HepG2 (cell line): Measurements from ENCODE around the gene CUL9. TPM values are rescaled to one million over a fixed set of nuclear protein-coding genes. Genes with fewer than 3 reads are reported as not detected.
A peak's percentile ranks its signal among the peaks of the same experiment; 100 is the strongest.

Experiments used
- AGO2 ChIP-seq: fragments of 200-400 bp; formaldehyde crosslinking; optimal IDR thresholded peaks from 2 replicates; pipeline ENCODE3; 2017; ENCODE audit warnings: mild to moderate bottlenecking, low read depth, low read length, moderate library complexity
- CHCHD3 ChIP-seq: sonication (generic); formaldehyde crosslinking; IDR thresholded peaks from 2 replicates; pipeline ENCODE4 v1.8.0; 2022; ENCODE audit warnings: mild to moderate bottlenecking, missing genetic modification reagents, moderate library complexity
- DBP ChIP-seq: sonication (generic); formaldehyde crosslinking; IDR thresholded peaks from 2 replicates; pipeline ENCODE4 v1.4.0; 2020; ENCODE audit warnings: missing genetic modification reagents; ENCODE audit errors: not compliant biosample characterization
- GATAD1 ChIP-seq: IDR thresholded peaks from 2 replicates; pipeline ENCODE4 v1.6.1; 2016; ENCODE audit warnings: missing genetic modification reagents, missing compliant biosample characterization
- HCFC1 ChIP-seq: fragments of 150-350 bp; IDR thresholded peaks from 2 replicates; pipeline ENCODE4 v1.6.1; 2014; ENCODE audit warnings: low read depth, low read length
- KDM5B ChIP-seq: sonication (generic); formaldehyde crosslinking; IDR thresholded peaks from 2 replicates; pipeline ENCODE4 v1.4.0; 2020; ENCODE audit warnings: missing genetic modification reagents, mild to moderate bottlenecking, borderline replicate concordance
- KLF6 ChIP-seq: IDR thresholded peaks from 2 replicates; pipeline ENCODE4 v1.8.0; 2016; ENCODE audit warnings: missing biosample characterization, missing genetic modification reagents
- PAWR ChIP-seq: sonication (generic); formaldehyde crosslinking; IDR thresholded peaks from 2 replicates; pipeline ENCODE4 v1.4.0; 2020; ENCODE audit warnings: missing genetic modification reagents, mild to moderate bottlenecking, borderline replicate concordance
- PAX8 ChIP-seq: sonication (generic); formaldehyde crosslinking; IDR thresholded peaks from 2 replicates; pipeline ENCODE4 v1.8.0; 2022; ENCODE audit warnings: mild to moderate bottlenecking, missing genetic modification reagents, borderline replicate concordance
- TCF12 ChIP-seq, 2 experiments: fragments of 450-650 bp in 1 of 2; sonication (generic) in 1 of 2; formaldehyde crosslinking in 1 of 2; IDR thresholded peaks; 2 replicates each; pipeline versions ENCODE4 v1.6.1 to v1.8.0; 2017 to 2022; ENCODE audit warnings: antibody characterized with exemption in 1 of 2, mild to moderate bottlenecking in 1 of 2, missing genetic modification reagents in 1 of 2, moderate library complexity in 1 of 2
- ZBTB2 ChIP-seq: sonication (generic); formaldehyde crosslinking; IDR thresholded peaks from 2 replicates; pipeline ENCODE4 v1.8.0; 2022; ENCODE audit warnings: low read depth, missing genetic modification reagents
- ZBTB42 ChIP-seq: sonication (generic); formaldehyde crosslinking; IDR thresholded peaks from 2 replicates; pipeline ENCODE4 v1.5.0; 2020; ENCODE audit warnings: mild to moderate bottlenecking, missing genetic modification reagents
- ZNF142 ChIP-seq: sonication (generic); formaldehyde crosslinking; IDR thresholded peaks from 2 replicates; pipeline ENCODE4 v1.4.0; 2020; ENCODE audit warnings: missing genetic modification reagents
- ZNF281 ChIP-seq: sonication (generic); formaldehyde crosslinking; IDR thresholded peaks from 2 replicates; pipeline ENCODE4 v1.4.0; 2020; ENCODE audit warnings: missing genetic modification reagents, borderline replicate concordance
- ZNF335 ChIP-seq: sonication (generic); formaldehyde crosslinking; IDR thresholded peaks from 2 replicates; pipeline ENCODE4 v1.4.0; 2020; ENCODE audit warnings: missing genetic modification reagents
- ZNF570 ChIP-seq: sonication (generic); formaldehyde crosslinking; IDR thresholded peaks from 2 replicates; pipeline ENCODE4 v1.4.0; 2020; ENCODE audit warnings: mild to moderate bottlenecking, missing genetic modification reagents, borderline replicate concordance
- ZNF83 ChIP-seq: sonication (generic); formaldehyde crosslinking; IDR thresholded peaks from 2 replicates; pipeline ENCODE4 v1.4.0; 2020; ENCODE audit warnings: missing genetic modification reagents, mild to moderate bottlenecking, borderline replicate concordance
- ZSCAN22 ChIP-seq: sonication (generic); formaldehyde crosslinking; IDR thresholded peaks from 2 replicates; pipeline ENCODE4 v1.4.0; 2020; ENCODE audit warnings: mild to moderate bottlenecking, missing genetic modification reagents
- polyA plus RNA-seq, 8 experiments: library from polyadenylated mRNA; depleted of rRNA in 3 of 8; stranded (reverse) in 7 of 8; unstranded in 1 of 8; fragments of >200 nt; fragmentation: Illumina TruSeq in 4 of 8; extraction: Trizol in 4 of 8; gene quantifications; 2 replicates each; pipeline versions ENCODE4 v1.2.1 to v1.2.3, GENCODE V29; 2011 to 2016; ENCODE audit warnings: low read depth in 4 of 8, missing spikeins in 1 of 8, mixed read lengths in 1 of 8; ENCODE audit not compliant: insufficient read depth in 1 of 8
- total RNA-seq, 5 experiments: library from RNA; depleted of rRNA; stranded (reverse); fragments of >200 nt; fragmentation: Illumina TruSeq; extraction: Trizol; gene quantifications; 2 replicates each; pipeline ENCODE4 v1.2.3, GENCODE V29; 2016; ENCODE audit warnings: low read depth in 1 of 5
- TF ChIP-seq, protein P1 (sequence below): sonication (generic); formaldehyde crosslinking; IDR thresholded peaks from 2 replicates; pipeline ENCODE4 v1.4.0; 2020; ENCODE audit warnings: missing genetic modification reagents

CUL9 gene
- total and polyA plus RNA-seq, 2 of the 13 experiments (the other 11 are each of a cell fraction or from before 2014, with no cell fraction given) = 11.4 to 13.7 TPM

DNA sequence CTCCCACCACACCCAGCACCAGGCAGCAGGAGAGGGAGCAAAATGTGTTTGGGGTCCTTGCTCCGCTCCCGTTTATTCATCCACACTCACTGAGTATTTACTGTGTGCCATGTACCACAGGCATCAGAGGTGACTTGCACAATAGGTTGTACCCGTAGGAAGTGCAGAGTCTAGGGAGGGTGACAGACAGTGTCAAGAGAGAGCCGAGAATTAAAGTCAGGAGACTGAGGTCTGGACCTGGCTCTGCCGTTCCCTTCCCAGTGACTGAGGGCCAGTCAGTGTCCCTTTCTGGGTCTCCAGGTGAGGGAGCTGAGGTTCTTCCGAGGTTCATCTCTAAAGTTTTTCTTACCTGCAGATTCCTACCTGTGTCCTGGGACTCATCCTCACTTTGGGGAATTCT lies 83.6 kb downstream of the CUL9 start (continued):
- TF ChIP-seq ZNF142 (CRISPR knock-in tag) (no peak), KDM5B (CRISPR knock-in tag) (no peak), ZBTB42 (CRISPR knock-in tag) (0 out of 2 replicates have a peak, but pooled peaks have one; percentile 67), DBP (no peak), ZNF570 (no peak), PAWR (no peak), KLF6 (CRISPR knock-in tag) (no peak), ZBTB2 (CRISPR knock-in tag) (no peak), ZNF83 (CRISPR knock-in tag) (no peak), HCFC1 (no peak), ZNF281 (CRISPR knock-in tag) (peak; percentile 25; the same call in 1 of the 2 replicates), TCF12 (IDR thresholded peaks at IDR 0.05) (no peak), TCF12 (CRISPR knock-in tag; IDR thresholded peaks at IDR 0.05) (no peak), PAX8 (CRISPR knock-in tag) (no peak), ZNF335 (CRISPR knock-in tag) (no peak), GATAD1 (CRISPR knock-in tag) (no peak), ZSCAN22 (CRISPR knock-in tag) (no peak), AGO2 (no peak), CHCHD3 (CRISPR knock-in tag) (no peak)
- TF ChIP-seq, protein P1, sequence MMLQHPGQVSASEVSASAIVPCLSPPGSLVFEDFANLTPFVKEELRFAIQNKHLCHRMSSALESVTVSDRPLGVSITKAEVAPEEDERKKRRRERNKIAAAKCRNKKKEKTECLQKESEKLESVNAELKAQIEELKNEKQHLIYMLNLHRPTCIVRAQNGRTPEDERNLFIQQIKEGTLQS (CRISPR knock-in tag) = no peak
